GM08714 (cell line): Measurements from ENCODE around the gene MAPKAPK3.

Experiments
- H3K4me3 ChIP-seq: fragments of 200-500 bp; sonication (Bioruptor generic); 2 replicates; pipeline ENCODE4 v1.5.1; 2014; ENCODE audit warnings: mild to moderate bottlenecking, low read length, inconsistent platforms
- ZNF274 ChIP-seq: IDR thresholded peaks from 2 replicates; pipeline ENCODE4 v1.6.1; 2012; ENCODE audit warnings: mild to moderate bottlenecking, low read depth, low read length

Gene MAPKAPK3

DNA sequence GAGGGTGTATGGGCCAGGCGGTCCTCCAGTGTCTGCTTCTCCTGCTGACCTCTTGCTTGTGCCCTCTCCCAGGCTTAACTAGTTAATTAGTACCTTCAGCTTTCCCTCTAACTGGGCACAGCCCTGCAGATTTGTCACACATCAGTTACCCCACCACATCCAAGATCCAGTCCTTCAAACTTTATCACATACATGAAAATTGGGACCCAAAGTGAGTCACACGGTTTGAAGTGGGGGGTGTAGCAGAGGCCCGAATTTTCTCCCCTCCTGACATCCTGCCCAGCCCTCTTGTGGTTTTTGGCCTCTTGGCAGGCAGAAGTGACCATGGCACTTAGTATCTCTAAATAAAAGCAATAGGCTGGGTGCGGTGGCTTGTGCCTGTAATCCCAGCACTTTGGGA, 3.9 kb downstream of the MAPKAPK3 start:
- no peak for TF ChIP-seq ZNF274
- H3K4me3 ChIP-seq = no peak overlapping the region

- TF ChIP-seq ZNF274 = no peak
- H3K4me3 ChIP-seq = no peak overlapping the region
Observed at GRCh38 chr3:50622881-50623280, 5.9 kb downstream of the MAPKAPK3 start.

GRCh38 chr3:50623840-50624474, 7.0 kb downstream of the MAPKAPK3 start:
- H3K4me3 ChIP-seq = no peak overlapping the region
- no peak for TF ChIP-seq ZNF274

GRCh38 chr3:50624634-50625033, 7.7 kb downstream of the MAPKAPK3 start:
- H3K4me3 ChIP-seq = no peak overlapping the region
- TF ChIP-seq ZNF274 = no peak

DNA sequence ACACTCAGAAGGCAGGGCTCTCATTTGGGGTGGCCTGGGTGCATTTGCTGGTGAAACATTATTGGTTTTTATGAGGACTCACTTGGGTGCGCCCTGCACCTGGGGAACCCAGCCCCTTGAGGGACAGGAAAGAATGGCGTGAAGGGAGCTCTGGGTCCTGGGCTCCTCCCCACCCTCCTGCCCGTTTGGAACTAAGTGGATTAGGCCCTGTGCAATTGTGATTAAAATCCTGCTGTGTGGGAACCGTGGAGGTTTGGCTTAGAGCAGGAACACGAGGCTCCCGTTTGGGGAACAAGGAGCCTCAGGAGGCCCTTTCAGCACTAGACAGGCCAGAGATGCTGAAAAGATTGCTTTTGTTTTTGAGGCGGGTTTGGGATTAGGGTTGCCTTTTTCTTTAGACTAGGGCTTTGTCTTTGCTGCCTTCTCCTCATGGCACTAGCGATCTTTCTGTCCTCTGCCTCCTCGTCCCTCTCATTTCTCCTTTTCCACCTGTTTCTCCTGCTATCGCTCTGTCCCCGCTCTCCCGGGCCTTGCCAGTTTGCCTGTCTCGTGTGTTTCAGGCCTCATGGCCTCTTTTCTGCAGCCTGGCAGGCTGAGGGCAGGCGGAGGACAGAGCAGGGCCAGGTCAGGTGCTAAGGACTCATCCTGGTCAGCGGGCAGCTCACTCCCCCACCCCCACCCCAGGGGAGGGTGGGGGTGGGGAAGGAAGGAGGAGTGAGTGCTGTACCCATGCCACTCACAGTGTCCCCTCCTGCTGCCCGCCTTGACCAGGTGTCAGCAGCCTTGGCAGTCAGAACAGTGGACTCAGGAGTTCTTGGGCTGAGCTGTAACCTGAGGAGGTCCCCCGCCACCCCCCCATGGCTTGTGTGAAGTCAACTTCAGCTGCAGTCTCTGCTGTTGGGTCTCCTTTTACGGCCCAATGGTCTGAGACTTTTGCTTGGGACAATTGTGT, 8.6 kb downstream of the MAPKAPK3 start:
- no peak for TF ChIP-seq ZNF274
- no peak overlapping the region for H3K4me3 ChIP-seq

- H3K4me3 ChIP-seq = no peak overlapping the region
- no peak for TF ChIP-seq ZNF274
Observed at GRCh38 chr3:50626401-50626800, 9.4 kb downstream of the MAPKAPK3 start.

DNA sequence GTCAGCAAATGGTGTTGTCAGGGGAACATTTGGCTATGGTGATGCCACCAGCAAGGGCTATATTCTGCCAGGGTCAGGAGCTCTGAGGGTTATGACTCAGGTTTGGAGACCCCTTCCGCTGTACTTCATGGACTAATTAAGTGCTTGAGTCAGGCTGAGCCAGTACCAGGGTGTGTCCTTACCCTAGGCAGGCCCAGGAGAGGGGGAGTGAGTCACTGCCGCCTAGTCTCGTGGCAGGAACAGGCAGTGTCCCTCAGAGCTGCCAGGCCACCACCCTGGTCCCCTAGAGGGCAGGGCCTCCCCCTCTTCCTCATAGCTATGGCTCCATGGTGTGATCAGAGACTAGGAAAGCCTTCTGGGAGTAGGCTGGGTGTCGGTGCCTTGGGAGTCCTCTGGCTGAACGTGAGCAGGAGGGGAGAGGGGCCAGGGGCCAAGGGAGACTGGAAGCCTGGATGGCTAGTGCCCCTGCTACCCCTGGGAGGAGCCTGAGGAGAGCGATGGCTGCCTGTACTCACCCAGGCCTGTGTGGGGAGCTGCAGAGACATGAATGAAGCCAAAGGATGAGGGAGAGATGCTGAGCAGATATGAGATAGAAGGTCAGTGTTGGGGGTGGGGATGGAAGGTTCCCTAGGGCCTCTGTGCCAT, 10.6 kb downstream of the MAPKAPK3 start:
- no peak for TF ChIP-seq ZNF274
- no peak overlapping the region for H3K4me3 ChIP-seq

- TF ChIP-seq ZNF274 = no peak
Observed at GRCh38 chr3:50628601-50629000, 11.7 kb downstream of the MAPKAPK3 start.

GRCh38 chr3:50630394-50630793, 13.4 kb downstream of the MAPKAPK3 start:
- no peak for TF ChIP-seq ZNF274
- no peak overlapping the region for H3K4me3 ChIP-seq

More at GRCh38 chr3:50628601-50629000, 11.7 kb downstream of the MAPKAPK3 start:
- H3K4me3 ChIP-seq = no peak overlapping the region

GRCh38 chr3:50630877-50631276, 13.9 kb downstream of the MAPKAPK3 start:
- no peak overlapping the region for H3K4me3 ChIP-seq
- TF ChIP-seq ZNF274 = no peak

GRCh38 chr3:50632450-50632849, 15.5 kb downstream of the MAPKAPK3 start:
- TF ChIP-seq ZNF274 = no peak
- H3K4me3 ChIP-seq = no peak overlapping the region

DNA sequence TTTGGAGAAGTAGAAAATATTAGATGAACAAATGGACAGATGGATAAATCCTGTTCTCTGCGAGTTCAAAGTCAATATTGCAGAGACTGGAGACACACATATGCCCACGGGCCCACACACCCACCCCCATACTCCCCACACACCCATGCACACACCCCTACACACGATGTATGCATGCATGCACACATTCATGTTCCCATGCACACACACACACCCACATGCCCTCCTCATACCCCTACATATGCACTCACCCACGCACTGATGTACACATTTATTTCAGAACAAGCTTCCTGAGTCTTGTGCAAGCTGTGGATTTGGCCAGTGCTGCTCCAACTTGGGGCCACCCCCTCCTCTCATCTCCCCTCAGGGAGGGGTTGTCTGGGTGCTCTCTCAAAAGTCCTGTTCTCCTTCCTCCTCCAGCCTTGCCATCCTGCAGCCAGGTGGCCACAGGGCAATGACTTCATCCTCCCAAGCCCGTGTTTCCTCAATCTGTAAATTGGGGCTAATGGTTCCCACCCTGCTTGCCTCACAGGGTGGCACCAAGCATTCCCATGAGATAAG, 16.4 kb downstream of the MAPKAPK3 start:
- no peak for TF ChIP-seq ZNF274
- H3K4me3 ChIP-seq = no peak overlapping the region

- no peak for TF ChIP-seq ZNF274
Observed at GRCh38 chr3:50635066-50635465, 18.1 kb downstream of the MAPKAPK3 start.

GRCh38 chr3:50637011-50637410, 20.1 kb downstream of the MAPKAPK3 start:
- no peak overlapping the region for H3K4me3 ChIP-seq
- no peak for TF ChIP-seq ZNF274

More at GRCh38 chr3:50635066-50635465, 18.1 kb downstream of the MAPKAPK3 start:
- no peak overlapping the region for H3K4me3 ChIP-seq
